Caco-2 (cell line): Measurements from ENCODE around the gene SETD5. TPM values are rescaled to one million over a fixed set of nuclear protein-coding genes. Genes with fewer than 3 reads are reported as not detected.

Experiments used
- BruUV-seq: library from RNA; stranded (reverse); fragments of 400-500 nt; replicated peaks from 2 replicates; lab custom pipeline; 2021; lab: Mats Ljungman, UMichigan
- CTCF ChIA-PET: fragments of 300-600 bp; sonication (Branson Sonifier 250); formaldehyde crosslinking; loops from one replicate; lab custom pipeline; 2022; ENCODE audit warnings: antibody characterized with exemption; lab: Charles Lee
- POLR2A ChIA-PET: fragments of 300-600 bp; sonication (Branson Sonifier 250); formaldehyde crosslinking; loops from one replicate; lab custom pipeline; 2022; ENCODE audit warnings: antibody characterized with exemption; lab: Charles Lee
- DNase-seq, 2 experiments: peaks; one replicate each; pipeline versions ENCODE4 v3.0.0 to v3.0.0-alpha.2; 2020 to 2022
- H3K27me3 ChIP-seq: replicated peaks from 2 replicates; pipeline ENCODE4 v1.6.0; 2011; ENCODE audit warnings: low read length; ENCODE audit not compliant: control insufficient read depth, insufficient read depth
- H3K36me3 ChIP-seq: 2 replicates; pipeline ENCODE4 v1.5.1; 2011; ENCODE audit warnings: low read length; ENCODE audit not compliant: control insufficient read depth, insufficient read depth
- H3K4me1 ChIP-seq: fragments of 250-450 bp; sonication (Bioruptor Pico); 2 replicates; pipeline ENCODE4 v1.5.1; 2020; ENCODE audit warnings: mild to moderate bottlenecking
- H3K4me3 ChIP-seq: 2 replicates; pipeline ENCODE4 v1.5.1; 2011; ENCODE audit warnings: low read depth, mild to moderate bottlenecking, control low read depth, low read length
- H3K9me3 ChIP-seq: fragments of 250-450 bp; sonication (Bioruptor Pico); 2 replicates; pipeline ENCODE4 v1.5.1; 2020; ENCODE audit warnings: mild to moderate bottlenecking, moderate library complexity
- H3K27ac Mint-ChIP-seq: one replicate; pipeline ENCODE4 v1.8.0; 2022; ENCODE audit warnings: mixed read lengths; ENCODE audit not compliant: unreplicated experiment
- H3K27me3 Mint-ChIP-seq: one replicate; pipeline ENCODE4 v1.8.0; 2022; ENCODE audit warnings: mixed read lengths; ENCODE audit not compliant: insufficient read depth, unreplicated experiment
- H3K36me3 Mint-ChIP-seq: one replicate; pipeline ENCODE4 v1.8.0; 2022; ENCODE audit warnings: mild to moderate bottlenecking, mixed read lengths; ENCODE audit not compliant: insufficient read depth, unreplicated experiment
- H3K4me1 Mint-ChIP-seq: one replicate; pipeline ENCODE4 v1.8.0; 2022; ENCODE audit warnings: low read depth, mixed read lengths; ENCODE audit not compliant: unreplicated experiment
- H3K4me3 Mint-ChIP-seq: one replicate; pipeline ENCODE4 v1.8.0; 2022; ENCODE audit warnings: mild to moderate bottlenecking, moderate library complexity, mixed read lengths; ENCODE audit not compliant: unreplicated experiment
- H3K9me3 Mint-ChIP-seq: one replicate; pipeline ENCODE4 v1.8.0; 2022; ENCODE audit warnings: mixed read lengths; ENCODE audit not compliant: unreplicated experiment
- CTCF ChIP-seq, 2 experiments: fragments of 200-600 bp in 1 of 2; IDR thresholded peaks; 1 replicate in 1 of 2; 2 replicates in 1 of 2; pipeline versions ENCODE4 v1.5.1 to v1.8.0; 2011 to 2022; ENCODE audit warnings: antibody characterized with exemption in 1 of 2, control low read depth in 1 of 2, inconsistent platforms in 1 of 2, low read depth in 1 of 2, low read length in 1 of 2, mild to moderate bottlenecking in 1 of 2, moderate library complexity in 1 of 2; ENCODE audit not compliant: insufficient read depth in 1 of 2, severe bottlenecking in 1 of 2, unreplicated experiment in 1 of 2
- intact Hi-C: fragments of 100-400 bp; cut with micrococcal nuclease; formaldehyde crosslinking; loops from one replicate; pipeline ENCODE4 v1.10.0; 2022; ENCODE audit not compliant: unreplicated experiment
- total RNA-seq: library from RNA; stranded (reverse); gene quantifications from 2 replicates; pipeline ENCODE4 v1.2.3, GENCODE V29; 2022

SETD5 gene
- total RNA-seq, 1 experiment from 2014 or later, result 140 TPM

GRCh38 chr3:9396632-9397331, 633 bp upstream of the SETD5 start:
- peak; percentile 99 for DNase-seq
- intact Hi-C loops, result loop anchor here (1.0 kb wide), 3 partner anchors 27 to 43 kb away; partner anchors contain the start of gene THUMPD3
- BruUV-seq, result no TSS peak
- peak overlapping the region; percentile 95 for H3K27ac Mint-ChIP-seq
- peaks cover 63% of the 10 kb centered on the region for H3K36me3 Mint-ChIP-seq
- TF ChIP-seq CTCF (IDR thresholded peaks at IDR 0.05; ENCODE audit: insufficient read depth in 1 of 2, low read depth in 1 of 2, low read length in 1 of 2, severe bottlenecking in 1 of 2, unreplicated experiment in 1 of 2), result no peak
- Histone ChIP-seq H3K4me1 (peaks cover 30% of the 10 kb centered on the region), H3K36me3 (no peaks in the 10 kb centered on the region), H3K4me3 (peak overlapping the region; percentile 91), H3K27me3 (no peaks in the 10 kb centered on the region), H3K9me3 (no peaks in the 10 kb centered on the region)
- no peaks in the 10 kb centered on the region for H3K9me3 Mint-ChIP-seq
- no peaks in the 10 kb centered on the region for H3K27me3 Mint-ChIP-seq
- ChIA-PET CTCF (interaction anchor here (1.3 to 2.3 kb wide), 3 partner anchors 25 to 44 kb away, joined by 4 to 9 read pairs (median 6); partner anchors contain the start of gene THUMPD3), POLR2A (interaction anchor here (0.5 to 3.2 kb wide), 16 partner anchors 9 to 536 kb away, joined by 3 to 49 read pairs (median 4); partner anchors contain the start of genes ARPC4, RPUSD3 and THUMPD3)
- peaks cover 18% of the 10 kb centered on the region for H3K4me1 Mint-ChIP-seq
- H3K4me3 Mint-ChIP-seq, result peak overlapping the region; percentile 94

DNA sequence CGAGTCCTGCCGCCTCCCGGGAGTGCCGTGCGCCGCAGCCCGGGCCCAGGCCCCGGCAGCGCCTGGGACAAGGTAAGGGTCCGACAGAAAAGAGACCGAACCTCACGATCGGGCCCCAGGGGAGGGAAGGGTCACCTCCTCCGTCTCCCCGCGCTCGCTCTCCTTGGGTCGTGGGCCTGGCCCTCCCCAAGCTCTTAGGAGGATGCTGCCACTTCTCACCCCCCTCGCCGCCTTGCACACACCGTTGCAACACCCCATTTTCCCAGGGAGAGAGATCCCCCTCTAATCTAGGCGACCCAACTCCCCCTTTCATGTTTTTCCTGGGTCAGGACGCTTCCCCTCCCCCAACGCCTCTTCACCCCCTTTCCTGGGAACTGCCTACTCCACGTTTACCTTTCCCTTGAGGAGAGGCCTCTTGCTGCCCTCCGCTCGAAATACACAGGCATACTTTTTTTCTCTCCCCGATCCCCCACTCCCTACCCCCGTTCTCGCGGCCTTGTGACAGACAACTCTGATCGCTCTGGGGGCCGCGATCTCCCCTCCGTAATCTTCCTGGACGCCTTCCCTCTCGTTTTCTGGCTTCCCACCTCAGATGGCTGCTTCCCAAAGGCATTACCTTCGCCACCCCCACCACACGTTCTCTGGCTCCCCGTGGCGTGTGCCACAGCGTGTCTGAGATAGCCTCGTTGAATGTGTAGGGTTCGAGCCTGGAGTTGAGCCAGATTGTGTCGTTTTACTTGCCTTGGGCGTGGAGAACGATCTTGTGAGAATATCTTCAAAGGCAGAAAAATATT, 688 bp downstream of the SETD5 start:
- no TSS peak for BruUV-seq
- no peaks in the 10 kb centered on the region for H3K27me3 ChIP-seq
- DNase-seq, result peak; percentile 45 to 63
- peak overlapping the region; percentile 93 for H3K4me3 ChIP-seq
- Mint-ChIP-seq H3K4me3 (peak overlapping the region; percentile 94), H3K36me3 (peaks cover 51% of the 10 kb centered on the region), H3K4me1 (peaks cover 31% of the 10 kb centered on the region), H3K27me3 (no peaks in the 10 kb centered on the region), H3K9me3 (no peaks in the 10 kb centered on the region), H3K27ac (peak overlapping the region; percentile 95)
- ChIA-PET CTCF (interaction anchor here (1.5 kb wide), 1 partner anchor 35 kb away, joined by 6 read pairs; the partner anchor contains the start of gene THUMPD3), POLR2A (interaction anchor here (0.6 to 3.2 kb wide), 7 partner anchors 12 to 912 kb away, joined by 3 to 49 read pairs (median 5); partner anchors contain the start of gene THUMPD3)
- H3K9me3 ChIP-seq, result no peaks in the 10 kb centered on the region
- no peak for TF ChIP-seq CTCF (IDR thresholded peaks at IDR 0.05; ENCODE audit: insufficient read depth in 1 of 2, low read depth in 1 of 2, low read length in 1 of 2, severe bottlenecking in 1 of 2, unreplicated experiment in 1 of 2)
- H3K36me3 ChIP-seq, result no peaks in the 10 kb centered on the region
- intact Hi-C loops, result no loop called here
- peaks cover 44% of the 10 kb centered on the region for H3K4me1 ChIP-seq
